NT2/D1 (cell line): Measurements from ENCODE around the gene INPP4A.

Experiments used
- DNase-seq: peaks from one replicate; pipeline ENCODE4 v3.0.0-alpha.2; 2011; ENCODE audit warnings: low read depth, low spot score
- H3K27me3 ChIP-seq: 2 replicates; pipeline ENCODE4 v1.6.0; 2011; ENCODE audit warnings: mild to moderate bottlenecking; ENCODE audit not compliant: insufficient read length, insufficient read depth
- H3K36me3 ChIP-seq: 2 replicates; pipeline ENCODE4 v1.6.1; 2011; ENCODE audit warnings: mild to moderate bottlenecking, low read length, mixed read lengths; ENCODE audit not compliant: insufficient read depth, insufficient read length
- H3K4me1 ChIP-seq: 2 replicates; pipeline ENCODE4 v1.5.1; 2011; ENCODE audit not compliant: insufficient read depth, insufficient read length
- H3K4me3 ChIP-seq: 2 replicates; pipeline ENCODE4 v1.5.1; 2011; ENCODE audit warnings: low read depth; ENCODE audit not compliant: insufficient read length
- H3K9ac ChIP-seq: 2 replicates; pipeline ENCODE4 v1.6.0; 2011; ENCODE audit warnings: low read depth; ENCODE audit not compliant: insufficient read length
- H3K9me3 ChIP-seq: 2 replicates; pipeline ENCODE4 v1.5.1; 2011; ENCODE audit warnings: mild to moderate bottlenecking, low read length; ENCODE audit not compliant: insufficient read depth
- SUZ12 ChIP-seq: IDR thresholded peaks from 2 replicates; pipeline ENCODE4 v1.6.1; 2011; ENCODE audit not compliant: insufficient read length, insufficient read depth; ENCODE audit errors: extremely low read depth
- YY1 ChIP-seq: IDR thresholded peaks from 2 replicates; pipeline ENCODE4 v1.6.1; 2011; ENCODE audit not compliant: insufficient read length, insufficient read depth
- ZNF274 ChIP-seq: IDR thresholded peaks from 2 replicates; pipeline ENCODE4 v1.6.1; 2011; ENCODE audit warnings: mild to moderate bottlenecking, low read depth, low read length

INPP4A gene

GRCh38 chr2:98448441-98449145 lies 3.9 kb downstream of the INPP4A start:
- no peak for DNase-seq
- TF ChIP-seq ZNF274 (no peak), SUZ12 (no peak), YY1 (no peak)

GRCh38 chr2:98452396-98453027 lies 7.9 kb downstream of the INPP4A start:
- no peak overlapping the region for H3K4me3 ChIP-seq
- peaks cover 14% of the 10 kb centered on the region for H3K36me3 ChIP-seq
- H3K9me3 ChIP-seq, result no peaks in the 10 kb centered on the region
- no peak for TF ChIP-seq YY1
- no peak for TF ChIP-seq ZNF274
- no peak for TF ChIP-seq SUZ12
- H3K4me1 ChIP-seq, result peaks cover 24% of the 10 kb centered on the region
- DNase-seq, result no peak
- no peaks in the 10 kb centered on the region for H3K27me3 ChIP-seq
- no peak overlapping the region for H3K9ac ChIP-seq

More at GRCh38 chr2:98448441-98449145, 3.9 kb downstream of the INPP4A start:
- peaks cover 2% of the 10 kb centered on the region for H3K36me3 ChIP-seq
- H3K9me3 ChIP-seq, result no peaks in the 10 kb centered on the region
- H3K4me3 ChIP-seq, result no peak overlapping the region
- no peak overlapping the region for H3K9ac ChIP-seq
- H3K27me3 ChIP-seq, result no peaks in the 10 kb centered on the region
- peaks cover 17% of the 10 kb centered on the region for H3K4me1 ChIP-seq

GRCh38 chr2:98453083-98453482 lies 8.4 kb downstream of the INPP4A start:
- H3K36me3 ChIP-seq, result peaks cover 14% of the 10 kb centered on the region
- DNase-seq, result no peak
- no peaks in the 10 kb centered on the region for H3K9me3 ChIP-seq
- no peak overlapping the region for H3K4me3 ChIP-seq
- no peaks in the 10 kb centered on the region for H3K27me3 ChIP-seq
- no peak for TF ChIP-seq YY1
- TF ChIP-seq SUZ12, result no peak
- TF ChIP-seq ZNF274, result no peak
- H3K4me1 ChIP-seq, result peaks cover 24% of the 10 kb centered on the region
- no peak overlapping the region for H3K9ac ChIP-seq

- peaks cover 28% of the 10 kb centered on the region for H3K4me1 ChIP-seq
- H3K4me3 ChIP-seq, result no peak overlapping the region
Measured at GRCh38 chr2:98453531-98453930, 8.9 kb downstream of the INPP4A start.

GRCh38 chr2:98454073-98454472 lies 9.4 kb downstream of the INPP4A start:
- Histone ChIP-seq H3K36me3 (peaks cover 15% of the 10 kb centered on the region), H3K27me3 (no peaks in the 10 kb centered on the region), H3K9ac (peak overlapping the region; percentile 9), H3K9me3 (no peaks in the 10 kb centered on the region), H3K4me1 (peaks cover 33% of the 10 kb centered on the region), H3K4me3 (no peak overlapping the region)
- peak; percentile 77 for DNase-seq
- TF ChIP-seq ZNF274 (no peak), YY1 (no peak), SUZ12 (no peak)

More at GRCh38 chr2:98453531-98453930, 8.9 kb downstream of the INPP4A start:
- H3K27me3 ChIP-seq, result no peaks in the 10 kb centered on the region
- no peaks in the 10 kb centered on the region for H3K9me3 ChIP-seq
- H3K36me3 ChIP-seq, result peaks cover 14% of the 10 kb centered on the region
- H3K9ac ChIP-seq, result no peak overlapping the region
- no peak for TF ChIP-seq ZNF274
- TF ChIP-seq YY1, result no peak
- no peak for TF ChIP-seq SUZ12
- DNase-seq, result no peak

GRCh38 chr2:98454500-98455235 lies 10.0 kb downstream of the INPP4A start:
- H3K36me3 ChIP-seq, result peaks cover 17% of the 10 kb centered on the region
- H3K4me3 ChIP-seq, result no peak overlapping the region
- H3K27me3 ChIP-seq, result no peaks in the 10 kb centered on the region
- peaks cover 31% of the 10 kb centered on the region for H3K4me1 ChIP-seq
- TF ChIP-seq YY1 (no peak), ZNF274 (no peak), SUZ12 (no peak)
- no peaks in the 10 kb centered on the region for H3K9me3 ChIP-seq
- peak overlapping the region; percentile 9 for H3K9ac ChIP-seq
- no peak for DNase-seq

- no peaks in the 10 kb centered on the region for H3K27me3 ChIP-seq
- H3K4me3 ChIP-seq, result no peak overlapping the region
- no peak overlapping the region for H3K9ac ChIP-seq
- TF ChIP-seq ZNF274, result no peak
- peaks cover 19% of the 10 kb centered on the region for H3K36me3 ChIP-seq
- H3K4me1 ChIP-seq, result peaks cover 31% of the 10 kb centered on the region
- no peaks in the 10 kb centered on the region for H3K9me3 ChIP-seq
- no peak for DNase-seq
Measured at GRCh38 chr2:98455494-98455976, 10.9 kb downstream of the INPP4A start.
